ENCODE results near the gene B3GNT7.
"Not testable (repeated sequence)": the region's sequence is repeated elsewhere in the genome, so short reads cannot be mapped to it uniquely, and the experiment has no call there.

B3GNT7 gene

DNA sequence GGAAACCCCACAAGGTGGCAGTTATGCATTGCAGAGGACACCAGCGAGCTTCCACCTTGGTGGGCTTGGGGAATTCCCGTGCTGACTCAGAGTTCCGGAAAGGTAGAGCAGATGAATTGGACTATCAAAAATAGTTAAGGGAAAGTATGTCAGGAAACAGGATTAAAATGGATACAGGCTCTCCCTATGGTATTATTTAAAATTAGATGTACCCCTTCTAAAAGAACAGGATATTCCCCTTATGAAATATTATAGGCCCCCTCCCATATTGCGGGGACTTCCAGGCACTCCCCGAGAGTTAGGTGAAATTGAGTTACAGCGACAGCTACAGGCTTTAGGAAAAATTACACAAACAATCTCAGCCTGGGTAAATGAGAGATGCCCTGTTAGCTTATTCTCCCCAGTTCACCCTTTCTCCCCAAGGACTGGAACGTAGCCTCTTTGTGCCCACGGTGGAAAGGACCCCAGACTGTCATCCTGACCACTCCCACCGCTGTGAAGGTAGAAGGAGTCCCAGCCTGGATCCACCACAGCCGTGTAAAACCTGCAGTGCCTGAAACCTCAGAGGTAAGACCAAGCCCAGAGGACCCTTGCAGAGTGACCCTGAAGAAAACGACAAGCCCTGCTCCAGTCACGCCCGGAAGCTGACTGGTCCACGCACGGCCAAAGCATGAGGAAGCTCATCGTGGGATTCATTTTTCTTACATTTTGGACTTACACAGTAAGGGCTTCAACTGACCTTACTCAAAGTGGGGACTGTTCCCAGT, 10.3 kb downstream of the B3GNT7 start:
- TF ChIP-seq CTCF (IDR thresholded peaks at IDR 0.05; ENCODE audit: low read length, missing control alignments), result peak; percentile 32
- H3K4me3 ChIP-seq (replicated peaks; ENCODE audit: low read depth, low read length); DNase-seq (ENCODE audit: low read depth): not testable (repeated sequence)

DNA sequence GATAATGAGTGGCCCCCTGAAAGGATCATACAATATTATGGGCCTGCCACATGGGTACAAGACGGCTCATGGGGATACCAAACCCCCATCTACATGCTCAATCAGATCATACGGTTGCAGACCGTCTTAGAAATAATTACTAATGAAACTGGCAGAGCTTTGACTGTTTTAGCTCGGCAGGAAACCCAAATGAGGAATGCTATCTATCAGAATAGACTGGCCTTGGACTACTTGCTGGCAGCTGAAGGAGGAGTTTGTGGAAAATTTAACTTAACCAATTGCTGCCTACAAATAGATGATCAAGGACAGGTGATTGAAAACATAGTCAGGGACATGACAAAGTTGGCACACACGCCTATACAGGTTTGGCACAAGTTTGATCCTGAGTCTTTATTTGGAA, 12.2 kb downstream of the B3GNT7 start:
- H3K4me3 ChIP-seq (replicated peaks; ENCODE audit: low read depth, low read length); DNase-seq (ENCODE audit: low read depth): not testable (repeated sequence)

DNA sequence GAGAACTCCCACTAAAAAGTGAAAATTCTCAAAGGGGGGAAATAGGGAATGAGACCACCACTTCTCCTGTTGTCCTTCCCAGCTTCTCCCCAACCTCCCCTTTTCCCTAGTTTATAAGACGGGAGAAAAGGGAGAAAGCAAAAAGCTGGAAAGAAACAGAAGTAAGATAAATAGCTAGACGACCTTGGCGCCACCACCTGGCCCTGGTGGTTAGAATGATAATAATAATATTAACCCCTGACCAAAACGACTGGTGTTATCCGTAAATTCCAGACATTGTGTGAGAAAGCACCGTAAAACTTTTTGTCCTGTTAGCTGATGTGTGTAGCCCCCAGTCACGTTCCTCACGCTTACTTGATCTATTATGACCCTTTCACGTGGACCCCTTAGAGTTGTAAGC, 12.8 kb downstream of the B3GNT7 start:
- not testable (repeated sequence) for DNase-seq (ENCODE audit: low read depth); H3K4me3 ChIP-seq (replicated peaks; ENCODE audit: low read depth, low read length)

- no peak overlapping the region for H3K4me3 ChIP-seq (replicated peaks; ENCODE audit: low read depth, low read length)
- DNase-seq (ENCODE audit: low read depth), result no peak
- no peak for TF ChIP-seq CTCF (IDR thresholded peaks at IDR 0.05; ENCODE audit: low read length, missing control alignments)
Measured at GRCh38 chr2:231409776-231410175, 14.3 kb downstream of the B3GNT7 start.

- no peak for DNase-seq (ENCODE audit: low read depth)
- H3K4me3 ChIP-seq (replicated peaks; ENCODE audit: low read depth, low read length), result no peak overlapping the region
- TF ChIP-seq CTCF (IDR thresholded peaks at IDR 0.05; ENCODE audit: low read length, missing control alignments), result peak; percentile 39
Measured at GRCh38 chr2:231410293-231411004, 14.9 kb downstream of the B3GNT7 start.

- no peak for TF ChIP-seq CTCF (IDR thresholded peaks at IDR 0.05; ENCODE audit: low read length, missing control alignments)
- DNase-seq (ENCODE audit: low read depth), result no peak
- H3K4me3 ChIP-seq (replicated peaks; ENCODE audit: low read depth, low read length), result no peak overlapping the region
Measured at GRCh38 chr2:231411237-231411636, 15.7 kb downstream of the B3GNT7 start.

GRCh38 chr2:231411831-231412617, 16.5 kb downstream of the B3GNT7 start:
- DNase-seq (ENCODE audit: low read depth), result peak; percentile 77
- H3K4me3 ChIP-seq (replicated peaks; ENCODE audit: low read depth, low read length), result peak overlapping the region; percentile 63
- peak; percentile 78 for TF ChIP-seq CTCF (IDR thresholded peaks at IDR 0.05; ENCODE audit: low read length, missing control alignments)
